ENCODE results near the gene CDC42BPG. TPM values are rescaled to one million over a fixed set of nuclear protein-coding genes. Genes with fewer than 3 reads are reported as not detected.

CDC42BPG gene
- total RNA-seq, 1 experiment from 2014 or later: 26.5 TPM

GRCh38 chr11:64885367-64886286 lies 41.2 kb upstream of the CDC42BPG start:
- CTCF ChIA-PET: interaction anchor here (0.6 to 1.5 kb wide), 2 partner anchors 37 to 390 kb away, joined by 4 read pairs; no protein-coding TSS in a partner anchor
- H3K27me3 Mint-ChIP-seq (ENCODE audit: unreplicated experiment): no peaks in the 10 kb centered on the region

DNA sequence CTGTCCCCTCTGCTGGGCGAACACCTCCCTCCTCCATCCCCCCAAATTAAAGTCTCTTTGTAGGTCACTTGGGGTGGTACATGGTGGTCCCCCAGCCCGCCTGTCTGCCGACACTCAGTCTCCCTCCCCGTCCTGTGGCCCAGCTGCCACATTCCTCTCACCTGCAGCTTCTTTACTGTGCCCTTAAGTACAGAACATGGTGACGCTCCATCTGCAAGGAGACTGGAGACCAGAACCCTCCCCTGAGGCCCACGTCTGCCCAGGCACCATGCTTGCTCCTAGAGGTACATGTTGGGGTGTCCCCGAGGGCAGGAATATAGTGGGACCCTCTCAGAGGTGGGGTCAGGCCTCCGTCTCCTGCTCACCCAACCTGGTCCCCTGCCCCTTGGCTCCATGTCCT lies 39.6 kb upstream of the CDC42BPG start:
- Mint-ChIP-seq H3K4me1 (ENCODE audit: low read depth, unreplicated experiment) (peaks cover 41% of the 10 kb centered on the region), H3K36me3 (ENCODE audit: insufficient read depth, unreplicated experiment) (peaks cover 23% of the 10 kb centered on the region), H3K9me3 (ENCODE audit: low read depth, unreplicated experiment) (no peaks in the 10 kb centered on the region), H3K4me3 (ENCODE audit: low read depth, unreplicated experiment) (no peak overlapping the region), H3K27ac (ENCODE audit: unreplicated experiment) (no peak overlapping the region), H3K27me3 (ENCODE audit: unreplicated experiment) (no peaks in the 10 kb centered on the region)
- BruUV-seq (replicated peaks): no TSS peak
- intact Hi-C loops (cut with micrococcal nuclease; ENCODE audit: unreplicated experiment): no loop called here
- CTCF ChIA-PET: no interaction called here
- DNase-seq: no peak
- TF ChIP-seq CTCF (IDR thresholded peaks at IDR 0.05; ENCODE audit: unreplicated experiment): no peak

More at GRCh38 chr11:64885367-64886286, 41.2 kb upstream of the CDC42BPG start:
- Mint-ChIP-seq H3K9me3 (ENCODE audit: low read depth, unreplicated experiment) (no peaks in the 10 kb centered on the region), H3K27ac (ENCODE audit: unreplicated experiment) (peak overlapping the region; percentile 55), H3K4me3 (ENCODE audit: low read depth, unreplicated experiment) (peak overlapping the region; percentile 2), H3K36me3 (ENCODE audit: insufficient read depth, unreplicated experiment) (peaks cover 27% of the 10 kb centered on the region), H3K4me1 (ENCODE audit: low read depth, unreplicated experiment) (peaks cover 46% of the 10 kb centered on the region)
- DNase-seq: no peak
- intact Hi-C loops (cut with micrococcal nuclease; ENCODE audit: unreplicated experiment): no loop called here
- TSS peak; percentile 3 for BruUV-seq (replicated peaks)
- TF ChIP-seq CTCF (IDR thresholded peaks at IDR 0.05; ENCODE audit: unreplicated experiment): no peak

- H3K4me3 Mint-ChIP-seq (ENCODE audit: low read depth, unreplicated experiment): no peak overlapping the region
- H3K9me3 Mint-ChIP-seq (ENCODE audit: low read depth, unreplicated experiment): no peaks in the 10 kb centered on the region
- peaks cover 24% of the 10 kb centered on the region for H3K36me3 Mint-ChIP-seq (ENCODE audit: insufficient read depth, unreplicated experiment)
- H3K27ac Mint-ChIP-seq (ENCODE audit: unreplicated experiment): no peak overlapping the region
- intact Hi-C loops (cut with micrococcal nuclease; ENCODE audit: unreplicated experiment): no loop called here
- BruUV-seq (replicated peaks): no TSS peak
- H3K27me3 Mint-ChIP-seq (ENCODE audit: unreplicated experiment): no peaks in the 10 kb centered on the region
- no peak for TF ChIP-seq CTCF (IDR thresholded peaks at IDR 0.05; ENCODE audit: unreplicated experiment)
- DNase-seq: no peak
- CTCF ChIA-PET: no interaction called here
- peaks cover 37% of the 10 kb centered on the region for H3K4me1 Mint-ChIP-seq (ENCODE audit: low read depth, unreplicated experiment)
Measured at GRCh38 chr11:64883575-64883974, 39.1 kb upstream of the CDC42BPG start.

GRCh38 chr11:64882243-64882642 lies 37.8 kb upstream of the CDC42BPG start:
- Mint-ChIP-seq H3K36me3 (ENCODE audit: insufficient read depth, unreplicated experiment) (peaks cover 26% of the 10 kb centered on the region), H3K4me3 (ENCODE audit: low read depth, unreplicated experiment) (no peak overlapping the region), H3K27me3 (ENCODE audit: unreplicated experiment) (no peaks in the 10 kb centered on the region), H3K9me3 (ENCODE audit: low read depth, unreplicated experiment) (no peaks in the 10 kb centered on the region), H3K4me1 (ENCODE audit: low read depth, unreplicated experiment) (peaks cover 24% of the 10 kb centered on the region), H3K27ac (ENCODE audit: unreplicated experiment) (no peak overlapping the region)
- TF ChIP-seq CTCF (IDR thresholded peaks at IDR 0.05; ENCODE audit: unreplicated experiment): no peak
- CTCF ChIA-PET: no interaction called here
- intact Hi-C loops (cut with micrococcal nuclease; ENCODE audit: unreplicated experiment): no loop called here
- BruUV-seq (replicated peaks): no TSS peak
- DNase-seq: no peak
